Measurements from ENCODE around the gene RALGAPA1.

The RALGAPA1 gene

GRCh38 chr14:35534208-35534872 lies 274.8 kb downstream of the RALGAPA1 start:
- DNase-seq = no peak

- no peak for DNase-seq
These were observed 275.5 kb downstream of the RALGAPA1 start, which contains the start of gene INSM2 for GRCh38 chr14:35533357-35534207. INSM2 (plus strand) TSS chr14:35534164; CDS start chr14:35534253, 89 bp downstream.

- peak; percentile 31 for DNase-seq
These were observed 276.2 kb downstream of the RALGAPA1 start for GRCh38 chr14:35532783-35533356.

GRCh38 chr14:35531960-35532747 lies 276.9 kb downstream of the RALGAPA1 start:
- DNase-seq = peak; percentile 1

- DNase-seq = no peak
These were observed 282.1 kb downstream of the RALGAPA1 start for GRCh38 chr14:35526962-35527361.

GRCh38 chr14:35525695-35526094 lies 283.4 kb downstream of the RALGAPA1 start:
- DNase-seq = no peak

GRCh38 chr14:35519986-35520385 lies 289.1 kb downstream of the RALGAPA1 start:
- DNase-seq = no peak

- no peak for DNase-seq
These were observed 293.2 kb downstream of the RALGAPA1 start for GRCh38 chr14:35515916-35516315.

- DNase-seq = no peak
These were observed 296.3 kb downstream of the RALGAPA1 start for GRCh38 chr14:35512765-35513164.

GRCh38 chr14:35509846-35510245 lies 299.2 kb downstream of the RALGAPA1 start:
- no peak for DNase-seq

GRCh38 chr14:35506927-35507326 lies 302.2 kb downstream of the RALGAPA1 start:
- DNase-seq = no peak

GRCh38 chr14:35506461-35506860 lies 302.6 kb downstream of the RALGAPA1 start:
- DNase-seq = no peak

- no peak for DNase-seq
These were observed 304.8 kb downstream of the RALGAPA1 start for GRCh38 chr14:35504260-35504659.

- DNase-seq = no peak
These were observed 305.4 kb downstream of the RALGAPA1 start for GRCh38 chr14:35503646-35504045.

GRCh38 chr14:35499180-35499579 lies 309.9 kb downstream of the RALGAPA1 start:
- DNase-seq = no peak

- no peak for DNase-seq
These were observed 313.8 kb downstream of the RALGAPA1 start for GRCh38 chr14:35495278-35495677.

GRCh38 chr14:35492569-35493014 lies 316.5 kb downstream of the RALGAPA1 start:
- DNase-seq = no peak

Data from KG1 (cell line).